BE2C (cell line): ENCODE measurements around the gene RASAL2.

Source experiments
- DNase-seq: peaks from one replicate; pipeline ENCODE4 v3.0.0-alpha.2; 2020
- H3K27me3 ChIP-seq: fragments of 250-450 bp; sonication (Bioruptor Pico); 2 replicates; pipeline ENCODE4 v1.5.1; 2020; ENCODE audit warnings: mild to moderate bottlenecking
- H3K36me3 ChIP-seq: fragments of 250-450 bp; sonication (Bioruptor Pico); 2 replicates; pipeline ENCODE4 v1.5.1; 2020; ENCODE audit warnings: mild to moderate bottlenecking
- H3K4me1 ChIP-seq: fragments of 250-450 bp; sonication (Bioruptor Pico); 2 replicates; pipeline ENCODE4 v1.5.1; 2020
- H3K4me3 ChIP-seq: 2 replicates; pipeline ENCODE4 v1.5.1; 2011; ENCODE audit warnings: low read depth, low read length
- H3K9me3 ChIP-seq: fragments of 250-450 bp; sonication (Bioruptor Pico); 2 replicates; pipeline ENCODE4 v1.5.1; 2020
- CTCF ChIP-seq: IDR thresholded peaks from 2 replicates; pipeline ENCODE4 v1.5.1; 2012; ENCODE audit warnings: mild to moderate bottlenecking, low read depth, low read length

The RASAL2 gene

GRCh38 chr1:178057141-178057765, 36.7 kb upstream of the RASAL2 start:
- H3K27me3 ChIP-seq, result no peaks in the 10 kb centered on the region
- H3K4me3 ChIP-seq, result no peak overlapping the region
- no peak for TF ChIP-seq CTCF
- H3K4me1 ChIP-seq, result no peaks in the 10 kb centered on the region
- no peaks in the 10 kb centered on the region for H3K9me3 ChIP-seq
- no peak for DNase-seq
- H3K36me3 ChIP-seq, result no peaks in the 10 kb centered on the region

GRCh38 chr1:178057912-178058534, 35.9 kb upstream of the RASAL2 start:
- Histone ChIP-seq H3K36me3 (no peaks in the 10 kb centered on the region), H3K9me3 (no peaks in the 10 kb centered on the region), H3K4me3 (no peak overlapping the region), H3K4me1 (no peaks in the 10 kb centered on the region), H3K27me3 (no peaks in the 10 kb centered on the region)
- no peak for DNase-seq
- no peak for TF ChIP-seq CTCF

GRCh38 chr1:178060789-178061556, 32.9 kb upstream of the RASAL2 start:
- no peaks in the 10 kb centered on the region for H3K27me3 ChIP-seq
- no peak overlapping the region for H3K4me3 ChIP-seq
- no peaks in the 10 kb centered on the region for H3K4me1 ChIP-seq
- no peak for DNase-seq
- H3K9me3 ChIP-seq, result no peaks in the 10 kb centered on the region
- TF ChIP-seq CTCF, result no peak
- no peaks in the 10 kb centered on the region for H3K36me3 ChIP-seq

- H3K4me3 ChIP-seq, result no peak overlapping the region
- DNase-seq, result no peak
- H3K4me1 ChIP-seq, result no peaks in the 10 kb centered on the region
Observed at GRCh38 chr1:178061620-178062019, 32.3 kb upstream of the RASAL2 start.

GRCh38 chr1:178064191-178064821, 29.6 kb upstream of the RASAL2 start:
- H3K4me3 ChIP-seq, result no peak overlapping the region

More at GRCh38 chr1:178061620-178062019, 32.3 kb upstream of the RASAL2 start:
- H3K27me3 ChIP-seq, result no peaks in the 10 kb centered on the region
- H3K9me3 ChIP-seq, result no peaks in the 10 kb centered on the region
- H3K36me3 ChIP-seq, result no peaks in the 10 kb centered on the region
- TF ChIP-seq CTCF, result no peak

More at GRCh38 chr1:178064191-178064821, 29.6 kb upstream of the RASAL2 start:
- TF ChIP-seq CTCF, result no peak
- no peaks in the 10 kb centered on the region for H3K9me3 ChIP-seq
- no peaks in the 10 kb centered on the region for H3K27me3 ChIP-seq
- H3K36me3 ChIP-seq, result no peaks in the 10 kb centered on the region
- H3K4me1 ChIP-seq, result no peaks in the 10 kb centered on the region
- no peak for DNase-seq
